ENCODE results near the gene SPINK13. TPM values are rescaled to one million over a fixed set of nuclear protein-coding genes. Genes with fewer than 3 reads are reported as not detected.

SPINK13 gene
- total RNA-seq, 3 donors from 2014 or later = not detected

- no peaks in the 10 kb centered on the region for H3K4me1 ChIP-seq (ENCODE audit: low read depth)
- no peak for TF ChIP-seq CTCF (IDR thresholded peaks at IDR 0.05)
- intact Hi-C loops (cut with DNase I, micrococcal nuclease) = no loop called here
- no peak for ATAC-seq
- no peak for DNase-seq
- H3K36me3 ChIP-seq (ENCODE audit: low read depth) = no peaks in the 10 kb centered on the region
- H3K4me3 ChIP-seq = no peak overlapping the region
- H3K9me3 ChIP-seq = no peaks in the 10 kb centered on the region
Measured at GRCh38 chr5:148230240-148230639, 38.4 kb upstream of the SPINK13 start.

GRCh38 chr5:148237785-148238417 is 30.7 kb upstream of the SPINK13 start:
- ATAC-seq = no peak
- no peaks in the 10 kb centered on the region for H3K4me1 ChIP-seq (ENCODE audit: low read depth)
- no peaks in the 10 kb centered on the region for H3K36me3 ChIP-seq (ENCODE audit: low read depth)
- intact Hi-C loops (cut with DNase I, micrococcal nuclease) = no loop called here
- no peak for DNase-seq
- no peak for TF ChIP-seq CTCF (IDR thresholded peaks at IDR 0.05)
- H3K9me3 ChIP-seq = no peaks in the 10 kb centered on the region
- no peak overlapping the region for H3K4me3 ChIP-seq

GRCh38 chr5:148238418-148238794 is 30.2 kb upstream of the SPINK13 start, which contains the start of gene MARCOL:
Gene MARCOL, plus strand, starts transcription at chr5:148238525. Its CDS starts 73 bp downstream, at chr5:148238598.
- H3K4me1 ChIP-seq (ENCODE audit: low read depth) = no peaks in the 10 kb centered on the region
- no peak for ATAC-seq
- no peaks in the 10 kb centered on the region for H3K36me3 ChIP-seq (ENCODE audit: low read depth)
- H3K4me3 ChIP-seq = no peak within 1 kb of the TSS
- intact Hi-C loops (cut with DNase I, micrococcal nuclease) = no loop called here
- TF ChIP-seq CTCF (IDR thresholded peaks at IDR 0.05) = no peak
- no peaks in the 10 kb centered on the region for H3K9me3 ChIP-seq
- DNase-seq = no peak

GRCh38 chr5:148248894-148249293 is 19.7 kb upstream of the SPINK13 start:
- no peak for DNase-seq
- H3K4me1 ChIP-seq (ENCODE audit: low read depth) = no peaks in the 10 kb centered on the region
- H3K4me3 ChIP-seq = no peak overlapping the region
- no peak for TF ChIP-seq CTCF (IDR thresholded peaks at IDR 0.05)
- intact Hi-C loops (cut with DNase I, micrococcal nuclease) = no loop called here
- H3K9me3 ChIP-seq = no peaks in the 10 kb centered on the region
- H3K36me3 ChIP-seq (ENCODE audit: low read depth) = no peaks in the 10 kb centered on the region
- ATAC-seq = no peak

- no peak for ATAC-seq
- intact Hi-C loops (cut with DNase I, micrococcal nuclease) = no loop called here
- H3K9me3 ChIP-seq = peaks cover 13% of the 10 kb centered on the region
- no peak overlapping the region for H3K4me3 ChIP-seq
- no peak for DNase-seq
- no peaks in the 10 kb centered on the region for H3K4me1 ChIP-seq (ENCODE audit: low read depth)
- H3K36me3 ChIP-seq (ENCODE audit: low read depth) = no peaks in the 10 kb centered on the region
- no peak for TF ChIP-seq CTCF (IDR thresholded peaks at IDR 0.05)
Measured at GRCh38 chr5:148255456-148255855, 13.1 kb upstream of the SPINK13 start.

- peaks cover 13% of the 10 kb centered on the region for H3K9me3 ChIP-seq
- H3K36me3 ChIP-seq (ENCODE audit: low read depth) = no peaks in the 10 kb centered on the region
- H3K4me1 ChIP-seq (ENCODE audit: low read depth) = no peaks in the 10 kb centered on the region
- ATAC-seq (no peak), DNase-seq (no peak)
- H3K4me3 ChIP-seq = no peak overlapping the region
- TF ChIP-seq CTCF (IDR thresholded peaks at IDR 0.05) = no peak
- intact Hi-C loops (cut with DNase I, micrococcal nuclease) = no loop called here
Measured at GRCh38 chr5:148259288-148259687, 9.3 kb upstream of the SPINK13 start.
